Upper lobe of left lung (tissue), 6 donors: Measurements from ENCODE around the gene ELAC1. TPM values are rescaled to one million over a fixed set of nuclear protein-coding genes. Genes with fewer than 3 reads are reported as not detected.

Source experiments
- ATAC-seq, 2 donors: fragments of 200-7000 bp; cut with Tn5 transposase; one replicate each; pipeline ENCODE4 v1.9.1; 2022; ENCODE audit warnings: mild to moderate bottlenecking in 2 of 2, moderate library complexity in 2 of 2; ENCODE audit not compliant: low FRiP score in 2 of 2
- DNase-seq, 2 donors: peaks; one replicate each; pipeline ENCODE4 v3.0.0-alpha.2; 2019 to 2020
- H3K27ac ChIP-seq, 4 donors: fragments of 200-600 bp; sonication (generic); one replicate each; pipeline ENCODE4 v1.5.1; 2016 to 2019
- H3K27me3 ChIP-seq, 4 donors: fragments of 200-600 bp; sonication (generic); one replicate each; pipeline ENCODE4 v1.5.1; 2017 to 2019
- H3K36me3 ChIP-seq, 4 donors: fragments of 200-600 bp; sonication (generic); one replicate each; pipeline ENCODE4 v1.5.1; 2016 to 2019
- H3K4me1 ChIP-seq, 4 donors: fragments of 200-600 bp; sonication (generic); one replicate each; pipeline ENCODE4 v1.5.1; 2018 to 2019
- H3K4me3 ChIP-seq, 4 donors: fragments of 200-600 bp; sonication (generic); one replicate each; pipeline ENCODE4 v1.5.1; 2017 to 2019; ENCODE audit warnings: mild to moderate bottlenecking in 2 of 4, moderate library complexity in 1 of 4
- H3K9me3 ChIP-seq, 4 donors: fragments of 200-600 bp; sonication (generic); one replicate each; pipeline ENCODE4 v1.5.1; 2018 to 2019
- EP300 ChIP-seq, 4 donors: sonication (generic); formaldehyde crosslinking; IDR thresholded peaks; one replicate each; pipeline ENCODE4 v1.5.1; 2017; ENCODE audit warnings: antibody characterized with exemption in 4 of 4, control low read depth in 2 of 4
- POLR2A ChIP-seq, 4 donors: fragments of 450-650 bp; IDR thresholded peaks; one replicate each; pipeline ENCODE4 v1.5.1; 2016 to 2017; ENCODE audit warnings: antibody characterized with exemption in 4 of 4, mild to moderate bottlenecking in 2 of 4
- POLR2AphosphoS5 ChIP-seq, 2 donors: sonication (generic); formaldehyde crosslinking; IDR thresholded peaks; one replicate each; pipeline ENCODE4 v1.5.1; 2017; ENCODE audit warnings: antibody characterized with exemption in 2 of 2
- WGBS, 2 donors: methylation state at CpG; one replicate each; pipeline ENCODE4 v1.1.5; 2017 to 2018; 5-methylcytosine and 5-hydroxymethylcytosine counted together
- total RNA-seq, 6 donors: library from RNA; depleted of rRNA in 4 of 6; stranded (reverse); fragments of >200 nt in 4 of 6; gene quantifications; one replicate each; pipeline versions ENCODE4 v1.1.0 to v1.2.1, GENCODE V29; 2016 to 2021
- TF ChIP-seq, protein P1 (sequence below), 6 experiments: fragments of 450-650 bp in 4 of 6; fragments of 200-600 bp in 2 of 6; sonication (generic) in 2 of 6; IDR thresholded peaks; one replicate each; pipeline ENCODE4 v1.5.1; 2016 to 2019; ENCODE audit warnings: antibody characterized with exemption in 6 of 6
- donor health status: DM: no; HTN: no; CAD: no; lungs with moderate emphysema.
- donor health status: DM: no; HTN: yes; CAD: no; lungs with severe emphysema.

ELAC1 gene
- total RNA-seq, 6 donors from 2014 or later, result 2.3 to 11.9 (median 9.3) TPM

DNA sequence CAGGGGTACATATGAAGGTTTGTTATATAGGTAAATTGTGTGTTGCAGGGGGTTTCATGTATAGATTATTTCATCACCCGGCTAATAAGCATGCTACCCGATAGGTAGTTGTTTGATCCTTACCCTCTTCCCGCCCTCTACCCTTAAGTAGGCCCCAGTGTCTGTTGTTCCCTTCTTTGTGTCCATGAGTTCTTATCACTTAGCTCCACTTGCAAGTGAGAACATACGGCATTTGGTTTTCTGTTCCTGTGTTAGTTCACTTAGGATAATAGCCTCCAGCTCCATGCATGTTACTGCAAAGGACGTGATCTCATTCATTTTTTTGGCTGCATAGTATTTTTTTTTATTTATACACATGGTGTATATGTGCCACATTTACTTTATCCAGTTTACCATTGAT is 34.2 kb upstream of the ELAC1 start:
- no peaks in the 10 kb centered on the region for H3K9me3 ChIP-seq
- H3K36me3 ChIP-seq, result peaks cover 0 to 12% (median 3%) of the 10 kb centered on the region in 4 donors
- TF ChIP-seq POLR2AphosphoS5 (IDR thresholded peaks at IDR 0.05) (no peak), EP300 (IDR thresholded peaks at IDR 0.05) (no peak), POLR2A (IDR thresholded peaks at IDR 0.05) (no peak)
- TF ChIP-seq, protein P1, sequence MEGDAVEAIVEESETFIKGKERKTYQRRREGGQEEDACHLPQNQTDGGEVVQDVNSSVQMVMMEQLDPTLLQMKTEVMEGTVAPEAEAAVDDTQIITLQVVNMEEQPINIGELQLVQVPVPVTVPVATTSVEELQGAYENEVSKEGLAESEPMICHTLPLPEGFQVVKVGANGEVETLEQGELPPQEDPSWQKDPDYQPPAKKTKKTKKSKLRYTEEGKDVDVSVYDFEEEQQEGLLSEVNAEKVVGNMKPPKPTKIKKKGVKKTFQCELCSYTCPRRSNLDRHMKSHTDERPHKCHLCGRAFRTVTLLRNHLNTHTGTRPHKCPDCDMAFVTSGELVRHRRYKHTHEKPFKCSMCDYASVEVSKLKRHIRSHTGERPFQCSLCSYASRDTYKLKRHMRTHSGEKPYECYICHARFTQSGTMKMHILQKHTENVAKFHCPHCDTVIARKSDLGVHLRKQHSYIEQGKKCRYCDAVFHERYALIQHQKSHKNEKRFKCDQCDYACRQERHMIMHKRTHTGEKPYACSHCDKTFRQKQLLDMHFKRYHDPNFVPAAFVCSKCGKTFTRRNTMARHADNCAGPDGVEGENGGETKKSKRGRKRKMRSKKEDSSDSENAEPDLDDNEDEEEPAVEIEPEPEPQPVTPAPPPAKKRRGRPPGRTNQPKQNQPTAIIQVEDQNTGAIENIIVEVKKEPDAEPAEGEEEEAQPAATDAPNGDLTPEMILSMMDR (IDR thresholded peaks at IDR 0.05), result no peak
- no peaks in the 10 kb centered on the region for H3K4me1 ChIP-seq
- 95% methylated on average over 5 of the region's 5 CpGs for WGBS, 2 donors
- no peak overlapping the region for H3K4me3 ChIP-seq
- H3K27ac ChIP-seq, result no peak overlapping the region
- no peaks in the 10 kb centered on the region for H3K27me3 ChIP-seq
- DNase-seq, result no peak
- no peak for ATAC-seq

DNA sequence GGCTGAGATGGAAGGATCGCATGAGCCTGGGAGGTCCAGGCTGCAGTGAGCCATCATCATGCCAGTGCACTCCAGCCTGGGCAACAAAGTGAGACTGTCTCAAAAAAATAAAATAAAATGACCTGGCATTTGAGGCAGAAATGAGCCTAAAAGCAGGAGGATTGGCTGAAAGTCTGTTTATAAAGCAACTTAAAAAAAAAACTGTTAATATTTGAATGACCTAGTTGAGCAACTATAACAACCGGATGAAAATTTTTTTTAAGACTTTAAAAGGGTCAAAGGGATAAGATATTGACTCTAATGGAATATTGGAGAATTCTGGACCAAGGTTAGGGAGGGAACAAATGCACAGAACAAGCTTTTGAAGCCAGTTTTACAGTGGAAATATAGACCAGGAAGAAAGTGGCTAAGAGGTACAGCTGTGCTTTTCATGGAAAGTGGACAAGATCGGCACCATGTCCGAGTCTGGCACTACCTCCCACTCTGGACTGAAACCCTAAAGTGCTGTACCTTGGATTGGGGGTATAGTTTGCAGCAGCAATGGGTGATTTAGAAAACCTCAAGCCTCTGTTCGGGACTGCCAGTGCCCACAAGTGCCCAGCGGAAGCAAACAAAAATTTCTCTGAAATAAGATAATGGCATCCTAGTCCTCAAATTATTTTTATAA is 33.2 kb upstream of the ELAC1 start:
- DNase-seq, result no peak
- H3K9me3 ChIP-seq, result no peaks in the 10 kb centered on the region
- TF ChIP-seq, protein P1 (IDR thresholded peaks at IDR 0.05), result no peak
- no peak for TF ChIP-seq POLR2A (IDR thresholded peaks at IDR 0.05)
- no peak for TF ChIP-seq POLR2AphosphoS5 (IDR thresholded peaks at IDR 0.05)
- no peak for TF ChIP-seq EP300 (IDR thresholded peaks at IDR 0.05)
- no peaks in the 10 kb centered on the region for H3K27me3 ChIP-seq
- no peak overlapping the region for H3K4me3 ChIP-seq
- H3K27ac ChIP-seq, result no peak overlapping the region
- H3K36me3 ChIP-seq, result peaks cover 0 to 11% (median 3%) of the 10 kb centered on the region in 4 donors
- ATAC-seq, result no peak
- no peaks in the 10 kb centered on the region for H3K4me1 ChIP-seq
- 94% methylated on average over 6 of the region's 6 CpGs for WGBS, 2 donors

DNA sequence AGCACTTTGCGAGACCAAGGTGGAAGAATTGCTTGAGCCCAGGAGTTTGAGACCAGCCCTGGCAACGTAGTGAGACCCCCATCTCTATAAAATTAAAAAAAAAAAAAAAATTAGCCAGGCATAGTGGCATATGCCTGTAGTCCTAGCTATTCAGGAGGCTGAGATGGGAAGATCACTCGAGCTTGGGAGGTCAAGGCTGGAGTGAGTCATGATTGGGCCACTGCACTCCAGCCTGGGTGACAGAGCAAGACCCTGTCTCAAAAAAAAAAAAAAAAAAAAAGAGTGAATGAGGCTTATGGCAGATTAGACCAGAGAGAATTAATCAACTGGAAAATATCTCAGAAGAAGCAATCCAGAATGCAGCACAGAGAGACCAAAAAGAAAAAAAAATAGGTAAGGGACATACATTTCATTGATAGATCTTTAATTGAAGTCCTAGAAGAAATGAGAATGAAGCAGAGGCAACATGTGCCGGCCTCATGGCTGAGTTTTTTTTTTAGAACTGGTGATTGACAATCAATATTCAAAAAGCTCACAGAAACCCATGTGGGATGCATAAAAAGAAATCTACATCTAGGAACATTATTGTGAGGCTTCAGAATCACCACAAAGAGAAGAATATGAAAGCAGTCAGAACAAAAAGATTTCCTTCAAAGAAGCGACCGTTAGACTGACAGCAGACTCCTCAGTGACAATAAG is 32.2 kb upstream of the ELAC1 start:
- Histone ChIP-seq H3K27me3 (no peaks in the 10 kb centered on the region), H3K4me1 (no peaks in the 10 kb centered on the region), H3K9me3 (no peaks in the 10 kb centered on the region), H3K36me3 (peaks cover 0 to 19% (median 5%) of the 10 kb centered on the region in 4 donors), H3K27ac (no peak overlapping the region), H3K4me3 (no peak overlapping the region)
- ATAC-seq (no peak), DNase-seq (no peak)
- 96% methylated on average over 6 of the region's 6 CpGs for WGBS, 2 donors
- no peak for TF ChIP-seq EP300 (IDR thresholded peaks at IDR 0.05)
- no peak for TF ChIP-seq POLR2AphosphoS5 (IDR thresholded peaks at IDR 0.05)
- TF ChIP-seq, protein P1 (IDR thresholded peaks at IDR 0.05), result no peak

DNA sequence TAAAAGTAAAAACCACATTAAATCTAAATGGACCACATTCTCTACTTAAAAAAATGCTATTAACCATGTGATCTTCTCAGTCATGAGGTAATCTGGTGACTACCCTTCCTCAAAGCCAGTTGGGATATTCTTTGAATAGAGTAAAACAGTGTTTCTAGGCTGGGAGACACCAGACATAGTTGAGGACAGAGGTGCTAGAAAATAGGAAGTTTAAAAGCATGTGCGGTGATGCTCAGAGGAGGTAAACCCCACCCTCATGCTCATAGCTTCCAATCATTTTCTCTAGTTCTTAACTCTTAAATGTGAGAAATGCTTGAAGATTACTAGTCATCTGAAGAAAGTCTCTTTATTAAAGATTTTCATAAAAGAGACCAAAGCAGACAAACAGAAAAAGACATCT is 30.7 kb upstream of the ELAC1 start:
- DNase-seq, result no peak
- Histone ChIP-seq H3K27me3 (no peaks in the 10 kb centered on the region), H3K4me1 (no peaks in the 10 kb centered on the region), H3K4me3 (no peak overlapping the region), H3K27ac (no peak overlapping the region), H3K36me3 (peaks cover 0 to 21% (median 6%) of the 10 kb centered on the region in 4 donors), H3K9me3 (no peaks in the 10 kb centered on the region)
- TF ChIP-seq POLR2A (IDR thresholded peaks at IDR 0.05) (no peak), EP300 (IDR thresholded peaks at IDR 0.05) (no peak), POLR2AphosphoS5 (IDR thresholded peaks at IDR 0.05) (no peak)
- TF ChIP-seq, protein P1 (IDR thresholded peaks at IDR 0.05), result no peak
- 80 to 81% methylated on average over 1 of the region's 1 CpG for WGBS, 2 donors
- no peak for ATAC-seq
